WTC11 (cell line): Measurements from ENCODE around the gene CTNNA2. TPM values are rescaled to one million over a fixed set of nuclear protein-coding genes. Genes with fewer than 3 reads are reported as not detected.

Source experiments
- ATAC-seq: fragments of 200-7000 bp; cut with Tn5 transposase; 2 replicates; pipeline ENCODE4 v1.10.0; 2021; ENCODE audit warnings: mild to moderate bottlenecking, moderate library complexity
- CTCF ChIA-PET: fragments of 300-600 bp; sonication (Branson Sonifier 250); formaldehyde crosslinking; loops from one replicate; lab custom pipeline; 2021; ENCODE audit warnings: antibody characterized with exemption; lab: Charles Lee
- POLR2A ChIA-PET: fragments of 350-600 bp; sonication (Branson Sonifier 250); formaldehyde crosslinking; loops from one replicate; lab custom pipeline; 2021; ENCODE audit warnings: antibody characterized with exemption; lab: Charles Lee
- DNase-seq: peaks from one replicate; pipeline ENCODE4 v3.0.0; 2021; ENCODE audit warnings: low spot score
- H3K27ac Mint-ChIP-seq: 2 replicates; pipeline ENCODE4 v1.8.0; 2021; ENCODE audit warnings: mixed read lengths
- H3K27me3 Mint-ChIP-seq: 2 replicates; pipeline ENCODE4 v1.8.0; 2021; ENCODE audit warnings: low read depth, mild to moderate bottlenecking, moderate library complexity, mixed read lengths
- H3K36me3 Mint-ChIP-seq: 2 replicates; pipeline ENCODE4 v1.8.0; 2021; ENCODE audit warnings: mixed read lengths
- H3K4me1 Mint-ChIP-seq: 2 replicates; pipeline ENCODE4 v1.8.0; 2022; ENCODE audit warnings: mixed read lengths
- H3K4me3 Mint-ChIP-seq: 2 replicates; pipeline ENCODE4 v1.8.0; 2021; ENCODE audit warnings: mild to moderate bottlenecking, moderate library complexity, mixed read lengths
- H3K9me3 Mint-ChIP-seq: 2 replicates; pipeline ENCODE4 v1.8.0; 2021; ENCODE audit warnings: mixed read lengths
- AFF4 ChIP-seq: sonication (generic); formaldehyde crosslinking; IDR thresholded peaks from 2 replicates; pipeline ENCODE4 v1.8.1; 2023; ENCODE audit warnings: mild to moderate bottlenecking, missing genetic modification reagents, borderline replicate concordance
- ATF2 ChIP-seq: sonication (generic); formaldehyde crosslinking; IDR thresholded peaks from 2 replicates; pipeline ENCODE4 v1.8.1; 2022; ENCODE audit warnings: low read depth, missing genetic modification reagents, borderline replicate concordance
- CDX4 ChIP-seq: fragments of 250-450 bp; sonication (Bioruptor Pico); IDR thresholded peaks from 2 replicates; pipeline ENCODE4 v1.9.0; 2021; ENCODE audit warnings: moderate library complexity, mild to moderate bottlenecking, inconsistent platforms, borderline replicate concordance
- E2F1 ChIP-seq: sonication (generic); formaldehyde crosslinking; IDR thresholded peaks from 2 replicates; pipeline ENCODE4 v1.8.0; 2022; ENCODE audit warnings: mild to moderate bottlenecking, missing genetic modification reagents
- EMX1 ChIP-seq: fragments of 250-450 bp; sonication (Bioruptor Pico); IDR thresholded peaks from 2 replicates; pipeline ENCODE4 v1.8.0; 2021; ENCODE audit warnings: mild to moderate bottlenecking
- ERG ChIP-seq: fragments of 250-450 bp; sonication (Bioruptor Pico); IDR thresholded peaks from 2 replicates; pipeline ENCODE4 v1.8.0; 2021; ENCODE audit warnings: mild to moderate bottlenecking
- FOXP1 ChIP-seq: sonication (generic); formaldehyde crosslinking; IDR thresholded peaks from 2 replicates; pipeline ENCODE4 v1.8.0; 2022; ENCODE audit warnings: missing genetic modification reagents, mild to moderate bottlenecking, moderate library complexity, borderline replicate concordance
- GRHL2 ChIP-seq: fragments of 250-450 bp; sonication (Bioruptor Pico); IDR thresholded peaks from 2 replicates; pipeline ENCODE4 v1.8.0; 2022; ENCODE audit warnings: mild to moderate bottlenecking, moderate library complexity; ENCODE audit not compliant: insufficient replicate concordance, severe bottlenecking
- IRF2 ChIP-seq: sonication (generic); formaldehyde crosslinking; IDR thresholded peaks from 2 replicates; pipeline ENCODE4 v1.8.0; 2022; ENCODE audit warnings: low read depth, missing genetic modification reagents, borderline replicate concordance
- KAT7 ChIP-seq: sonication (generic); formaldehyde crosslinking; IDR thresholded peaks from 2 replicates; pipeline ENCODE4 v1.8.1; 2023; ENCODE audit warnings: missing genetic modification reagents, mild to moderate bottlenecking, borderline replicate concordance
- NFYB ChIP-seq: sonication (generic); formaldehyde crosslinking; conservative IDR thresholded peaks from 2 replicates; pipeline ENCODE4 v1.8.0; 2022; ENCODE audit warnings: low read depth, missing genetic modification reagents
- NR2C2 ChIP-seq: sonication (generic); formaldehyde crosslinking; IDR thresholded peaks from 2 replicates; pipeline ENCODE4 v1.8.0; 2022; ENCODE audit warnings: mild to moderate bottlenecking, missing genetic modification reagents
- SMAD3 ChIP-seq: sonication (generic); formaldehyde crosslinking; IDR thresholded peaks from 2 replicates; pipeline ENCODE4 v1.8.0; 2022; ENCODE audit warnings: missing genetic modification reagents, mild to moderate bottlenecking, borderline replicate concordance
- SOX15 ChIP-seq: fragments of 250-450 bp; sonication (Bioruptor Pico); IDR thresholded peaks from 2 replicates; pipeline ENCODE4 v1.9.0; 2021; ENCODE audit warnings: mild to moderate bottlenecking
- ZBTB43 ChIP-seq: sonication (generic); formaldehyde crosslinking; IDR thresholded peaks from 2 replicates; pipeline ENCODE4 v1.8.1; 2023; ENCODE audit warnings: mild to moderate bottlenecking, missing genetic modification reagents
- ZNF396 ChIP-seq: fragments of 250-450 bp; sonication (Bioruptor Pico); IDR thresholded peaks from 2 replicates; pipeline ENCODE4 v1.8.0; 2021; ENCODE audit warnings: mild to moderate bottlenecking, moderate library complexity, borderline replicate concordance
- total RNA-seq: library from RNA; stranded (reverse); gene quantifications from 3 replicates; pipeline ENCODE4 v1.2.3, GENCODE V29; 2021

CTNNA2 gene
- total RNA-seq, 1 experiment from 2014 or later: 3.8 TPM

- ChIA-PET POLR2A (interaction anchor here (0.6 kb wide), 1 partner anchor 650 kb away, joined by 9 read pairs; no protein-coding TSS in a partner anchor), CTCF (no interaction called here)
- Mint-ChIP-seq H3K27me3 (no peaks in the 10 kb centered on the region), H3K4me1 (peaks cover 11% of the 10 kb centered on the region), H3K36me3 (peaks cover 12% of the 10 kb centered on the region), H3K9me3 (peaks cover 20% of the 10 kb centered on the region), H3K4me3 (no peak overlapping the region), H3K27ac (no peak overlapping the region)
- ATAC-seq: no peak
- no peak for DNase-seq
- no peak for TF ChIP-seq IRF2 (CRISPR knock-in tag)
- no peak for TF ChIP-seq ZNF396
- TF ChIP-seq ATF2 (CRISPR knock-in tag): no peak
- no peak for TF ChIP-seq CDX4 (CRISPR knock-in tag)
- no peak for TF ChIP-seq SOX15 (CRISPR knock-in tag)
- no peak for TF ChIP-seq GRHL2 (CRISPR knock-in tag)
- TF ChIP-seq NFYB (CRISPR knock-in tag): no peak
- TF ChIP-seq SMAD3: no peak
- TF ChIP-seq NR2C2 (CRISPR knock-in tag): no peak
- TF ChIP-seq ERG: no peak
Observed at GRCh38 chr2:79649531-79649930, 136.7 kb downstream of the CTNNA2 start.

GRCh38 chr2:79660557-79660956, 147.7 kb downstream of the CTNNA2 start:
- Mint-ChIP-seq H3K4me3 (no peak overlapping the region), H3K36me3 (no peaks in the 10 kb centered on the region), H3K4me1 (no peaks in the 10 kb centered on the region), H3K9me3 (peaks cover 2% of the 10 kb centered on the region; the same call in 1 of the 2 replicates), H3K27me3 (no peaks in the 10 kb centered on the region), H3K27ac (no peak overlapping the region)
- CTCF ChIA-PET: no interaction called here
- ATAC-seq (no peak), DNase-seq (no peak)
- TF ChIP-seq FOXP1 (CRISPR knock-in tag) (no peak), ERG (no peak), EMX1 (CRISPR knock-in tag) (no peak), AFF4 (no peak), E2F1 (CRISPR knock-in tag) (no peak), KAT7 (no peak), ZBTB43 (CRISPR knock-in tag) (no peak)
- TF ChIP-seq, all 79 proteins: peak for 0
- POLR2A ChIA-PET: no interaction called here
